ENCODE results near the gene C6orf132.

C6orf132 gene

GRCh38 chr6:42099340-42100028 is 42.9 kb downstream of the C6orf132 start:
- no peaks in the 10 kb centered on the region for H3K36me3 Mint-ChIP-seq (ENCODE audit: low read depth)
- no peaks in the 10 kb centered on the region for H3K27me3 Mint-ChIP-seq (ENCODE audit: low read depth)
- peak; percentile 38 for DNase-seq (ENCODE audit: low spot score)
- peaks cover 18% of the 10 kb centered on the region for H3K4me1 Mint-ChIP-seq (ENCODE audit: low read depth)
- peak overlapping the region; percentile 25 for H3K4me3 Mint-ChIP-seq
- no peaks in the 10 kb centered on the region for H3K9me3 Mint-ChIP-seq
- peak overlapping the region; percentile 39 for H3K27ac Mint-ChIP-seq

DNA sequence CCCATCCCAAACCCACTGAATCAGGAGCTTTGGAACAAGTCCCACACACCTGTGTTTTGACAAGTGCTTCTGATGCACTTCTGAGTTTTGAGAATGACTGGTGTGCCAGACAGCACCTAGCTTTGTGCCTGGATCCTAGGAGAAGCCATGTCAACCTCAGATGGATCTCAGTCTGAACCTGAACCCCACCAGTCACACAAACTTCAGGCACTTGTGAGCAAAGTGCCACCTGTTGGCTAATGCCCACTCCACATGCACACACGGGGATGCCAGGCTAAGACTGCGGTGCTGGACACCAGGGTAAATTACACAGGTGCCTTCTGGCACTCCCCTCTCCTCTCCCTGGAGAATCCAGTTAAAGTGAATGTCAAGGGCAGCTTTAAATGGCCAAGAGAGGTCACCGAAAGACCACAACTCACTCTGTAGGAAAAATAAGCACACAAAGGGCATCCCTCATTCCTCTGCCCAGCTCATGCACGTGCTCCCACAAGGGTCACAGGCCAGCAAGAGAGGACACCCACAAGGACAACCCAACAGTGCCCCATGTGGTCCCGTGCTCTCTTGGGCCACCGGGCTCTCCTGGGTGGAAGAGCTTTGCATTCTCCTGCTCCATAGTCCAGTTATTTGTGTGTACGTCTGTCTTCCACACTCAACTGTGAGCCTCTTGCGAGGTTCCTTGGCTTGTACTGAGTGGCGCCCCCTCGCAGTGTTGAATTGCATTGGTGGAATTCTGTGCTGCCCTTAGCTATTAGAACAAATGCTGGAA is 46.5 kb downstream of the C6orf132 start:
- Mint-ChIP-seq H3K27me3 (ENCODE audit: low read depth) (no peaks in the 10 kb centered on the region), H3K4me3 (no peak overlapping the region), H3K4me1 (ENCODE audit: low read depth) (peaks cover 10% of the 10 kb centered on the region), H3K27ac (no peak overlapping the region), H3K9me3 (no peaks in the 10 kb centered on the region), H3K36me3 (ENCODE audit: low read depth) (no peaks in the 10 kb centered on the region)
- no peak for DNase-seq (ENCODE audit: low spot score)

- DNase-seq (ENCODE audit: low spot score) = no peak
- Mint-ChIP-seq H3K9me3 (no peaks in the 10 kb centered on the region), H3K27ac (no peak overlapping the region), H3K4me1 (ENCODE audit: low read depth) (peaks cover 6% of the 10 kb centered on the region), H3K4me3 (no peak overlapping the region), H3K36me3 (ENCODE audit: low read depth) (no peaks in the 10 kb centered on the region), H3K27me3 (ENCODE audit: low read depth) (no peaks in the 10 kb centered on the region)
Observed at GRCh38 chr6:42095094-42095493, 47.3 kb downstream of the C6orf132 start.

GRCh38 chr6:42093582-42094329 is 48.7 kb downstream of the C6orf132 start:
- H3K27ac Mint-ChIP-seq = no peak overlapping the region
- H3K9me3 Mint-ChIP-seq = no peaks in the 10 kb centered on the region
- no peaks in the 10 kb centered on the region for H3K4me1 Mint-ChIP-seq (ENCODE audit: low read depth)

DNA sequence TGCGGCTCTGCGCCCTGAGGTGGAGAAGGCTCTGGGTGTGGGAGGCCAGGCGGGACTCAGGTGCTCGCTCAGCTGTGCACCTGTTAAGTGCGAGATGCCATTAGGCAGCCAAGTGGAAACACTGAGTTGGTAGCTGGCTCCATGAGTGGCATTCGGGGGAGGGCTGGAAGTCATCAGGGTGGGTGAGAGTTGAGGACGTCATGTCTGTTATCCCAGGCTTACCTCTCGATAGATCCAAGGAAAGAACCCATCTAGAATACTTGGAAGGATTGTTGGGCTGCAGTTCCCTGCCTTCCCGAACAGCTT is 50.7 kb downstream of the C6orf132 start:
- H3K4me3 Mint-ChIP-seq = no peak overlapping the region
- DNase-seq (ENCODE audit: low spot score) = no peak
- no peak overlapping the region for H3K27ac Mint-ChIP-seq
- H3K36me3 Mint-ChIP-seq (ENCODE audit: low read depth) = no peaks in the 10 kb centered on the region
- H3K9me3 Mint-ChIP-seq = no peaks in the 10 kb centered on the region
- no peaks in the 10 kb centered on the region for H3K4me1 Mint-ChIP-seq (ENCODE audit: low read depth)
- H3K27me3 Mint-ChIP-seq (ENCODE audit: low read depth) = no peaks in the 10 kb centered on the region

More at GRCh38 chr6:42093582-42094329, 48.7 kb downstream of the C6orf132 start:
- no peak overlapping the region for H3K4me3 Mint-ChIP-seq
- no peaks in the 10 kb centered on the region for H3K27me3 Mint-ChIP-seq (ENCODE audit: low read depth)
- no peaks in the 10 kb centered on the region for H3K36me3 Mint-ChIP-seq (ENCODE audit: low read depth)
- no peak for DNase-seq (ENCODE audit: low spot score)

DNA sequence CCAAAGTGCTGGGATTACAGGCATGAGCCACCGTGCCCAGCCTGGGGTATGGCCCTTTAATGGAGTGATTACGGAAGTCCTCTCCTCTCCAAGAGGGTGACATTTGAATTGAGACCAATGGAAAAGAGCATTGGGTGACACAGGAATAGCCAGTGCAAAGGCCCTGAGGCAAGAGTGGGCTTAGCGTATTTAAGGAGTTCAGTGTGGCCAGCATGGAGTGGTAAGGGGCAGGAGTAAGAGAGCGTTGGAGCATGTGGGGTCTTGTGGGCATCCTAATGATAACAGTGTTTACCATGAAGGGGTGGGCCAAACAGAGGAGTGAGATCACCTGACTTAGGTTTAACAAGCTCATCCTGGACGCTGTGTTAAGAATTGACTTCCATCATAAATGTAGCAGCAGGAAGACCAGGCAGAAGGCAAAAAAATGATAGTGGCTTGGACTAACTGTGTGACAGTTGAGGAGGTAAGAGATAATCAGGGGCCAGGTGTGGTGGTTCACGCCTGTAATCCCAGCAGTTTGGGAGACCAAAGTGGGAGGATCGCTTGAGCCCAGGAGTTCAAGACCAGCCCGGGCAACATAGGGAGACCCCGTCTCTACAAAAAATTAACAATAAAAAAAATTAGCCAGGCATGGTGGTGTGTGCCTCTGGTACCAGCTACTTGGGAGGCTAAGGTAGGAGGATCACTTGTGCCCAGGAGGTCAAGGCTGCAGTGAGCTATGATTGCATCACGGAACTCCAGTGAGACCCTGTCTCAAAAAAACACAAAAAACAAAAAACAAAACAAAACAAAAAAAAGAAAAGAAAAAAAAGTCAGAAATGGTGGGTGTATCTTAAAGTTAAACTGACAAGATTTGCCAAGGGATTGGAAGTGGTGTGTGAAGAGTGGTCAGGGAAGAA is 51.4 kb downstream of the C6orf132 start:
- Mint-ChIP-seq H3K9me3 (no peaks in the 10 kb centered on the region), H3K27ac (no peak overlapping the region), H3K27me3 (ENCODE audit: low read depth) (no peaks in the 10 kb centered on the region), H3K4me1 (ENCODE audit: low read depth) (no peaks in the 10 kb centered on the region), H3K36me3 (ENCODE audit: low read depth) (peaks cover 1% of the 10 kb centered on the region), H3K4me3 (no peak overlapping the region)
- DNase-seq (ENCODE audit: low spot score) = no peak

DNA sequence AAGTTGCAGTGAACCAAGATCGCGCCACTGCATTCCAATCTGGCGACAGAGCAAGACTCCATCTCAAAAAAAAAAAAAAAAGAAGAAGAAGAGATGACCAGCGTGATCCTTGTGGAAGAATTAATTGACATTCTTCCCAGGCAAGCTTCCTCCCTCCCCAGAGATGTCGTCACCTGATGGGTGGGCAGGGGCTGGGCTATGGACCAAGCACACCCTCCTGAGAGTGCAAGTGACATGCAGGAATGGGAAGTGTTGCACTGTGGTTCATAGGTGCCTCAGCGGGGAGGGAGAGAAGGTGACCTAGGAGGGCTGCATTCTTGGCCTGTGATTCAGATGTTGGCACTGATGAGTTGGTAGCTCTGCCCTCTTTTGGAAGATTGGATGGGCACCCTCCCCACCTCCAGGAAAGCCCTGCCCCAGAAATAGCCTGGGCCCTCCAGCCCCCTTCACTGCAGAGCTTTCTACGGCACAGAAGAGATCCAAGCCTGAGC is 54.3 kb downstream of the C6orf132 start:
- H3K9me3 Mint-ChIP-seq = no peaks in the 10 kb centered on the region
- no peak overlapping the region for H3K27ac Mint-ChIP-seq
- DNase-seq (ENCODE audit: low spot score) = no peak
- no peak overlapping the region for H3K4me3 Mint-ChIP-seq
- H3K27me3 Mint-ChIP-seq (ENCODE audit: low read depth) = no peaks in the 10 kb centered on the region
- peaks cover 1% of the 10 kb centered on the region for H3K36me3 Mint-ChIP-seq (ENCODE audit: low read depth)
- H3K4me1 Mint-ChIP-seq (ENCODE audit: low read depth) = no peaks in the 10 kb centered on the region

- Mint-ChIP-seq H3K36me3 (ENCODE audit: low read depth) (peaks cover 3% of the 10 kb centered on the region), H3K4me3 (no peak overlapping the region), H3K4me1 (ENCODE audit: low read depth) (no peaks in the 10 kb centered on the region), H3K27me3 (ENCODE audit: low read depth) (no peaks in the 10 kb centered on the region), H3K9me3 (no peaks in the 10 kb centered on the region), H3K27ac (no peak overlapping the region)
- no peak for DNase-seq (ENCODE audit: low spot score)
Observed at GRCh38 chr6:42086046-42087035, 56.1 kb downstream of the C6orf132 start.

DNA sequence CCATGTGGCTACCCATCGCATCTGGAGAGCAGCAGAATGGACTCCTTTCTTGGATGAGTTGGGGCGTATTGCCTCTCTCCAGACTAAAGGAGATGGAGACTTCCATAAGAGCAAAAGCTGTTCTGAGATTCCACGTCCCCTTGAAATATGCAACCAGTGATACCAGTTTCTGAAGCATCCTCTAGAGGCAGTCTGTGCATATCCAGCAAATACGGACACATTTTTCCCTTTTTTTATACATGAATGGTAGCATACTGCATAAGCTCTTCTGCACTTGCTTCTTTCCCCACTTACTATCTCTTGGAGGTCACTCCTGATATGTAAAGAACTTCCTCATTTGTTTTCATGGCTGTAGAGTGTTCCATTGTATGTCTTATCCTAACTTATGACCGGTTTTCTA is 57.5 kb downstream of the C6orf132 start:
- Mint-ChIP-seq H3K4me1 (ENCODE audit: low read depth) (no peaks in the 10 kb centered on the region), H3K4me3 (no peak overlapping the region), H3K27ac (no peak overlapping the region), H3K9me3 (no peaks in the 10 kb centered on the region), H3K27me3 (ENCODE audit: low read depth) (no peaks in the 10 kb centered on the region), H3K36me3 (ENCODE audit: low read depth) (peaks cover 5% of the 10 kb centered on the region)
- no peak for DNase-seq (ENCODE audit: low spot score)

DNA sequence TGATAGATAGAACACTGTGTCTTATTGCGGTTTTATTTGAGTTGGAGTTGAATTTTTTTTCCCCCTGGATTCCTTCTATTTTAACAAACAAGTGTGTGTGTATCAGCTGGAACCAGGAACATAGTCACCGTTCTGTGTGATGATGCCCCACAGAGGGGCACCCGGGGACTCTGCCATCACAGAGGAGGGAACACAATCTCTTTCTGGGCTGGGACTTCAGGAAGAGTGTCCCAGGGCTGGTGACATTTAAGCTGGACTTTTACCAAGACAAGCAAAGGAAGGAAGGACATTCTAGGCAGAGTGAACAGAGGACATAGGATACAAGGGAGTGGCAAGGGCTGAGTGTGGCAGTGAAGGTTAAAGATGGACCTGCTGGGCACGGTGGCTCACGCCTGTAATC is 58.9 kb downstream of the C6orf132 start:
- peaks cover 7% of the 10 kb centered on the region for H3K36me3 Mint-ChIP-seq (ENCODE audit: low read depth)
- H3K27ac Mint-ChIP-seq = no peak overlapping the region
- DNase-seq (ENCODE audit: low spot score) = no peak
- no peak overlapping the region for H3K4me3 Mint-ChIP-seq
- H3K27me3 Mint-ChIP-seq (ENCODE audit: low read depth) = no peaks in the 10 kb centered on the region
- no peaks in the 10 kb centered on the region for H3K9me3 Mint-ChIP-seq
- H3K4me1 Mint-ChIP-seq (ENCODE audit: low read depth) = no peaks in the 10 kb centered on the region

- DNase-seq (ENCODE audit: low spot score) = no peak
- H3K9me3 Mint-ChIP-seq = no peaks in the 10 kb centered on the region
- H3K36me3 Mint-ChIP-seq (ENCODE audit: low read depth) = peaks cover 17% of the 10 kb centered on the region
- no peaks in the 10 kb centered on the region for H3K4me1 Mint-ChIP-seq (ENCODE audit: low read depth)
- no peak overlapping the region for H3K4me3 Mint-ChIP-seq
- no peak overlapping the region for H3K27ac Mint-ChIP-seq
- no peaks in the 10 kb centered on the region for H3K27me3 Mint-ChIP-seq (ENCODE audit: low read depth)
Observed at GRCh38 chr6:42079941-42080464, 62.4 kb downstream of the C6orf132 start.

GRCh38 chr6:42078386-42078785 is 64.0 kb downstream of the C6orf132 start:
- peaks cover 27% of the 10 kb centered on the region for H3K36me3 Mint-ChIP-seq (ENCODE audit: low read depth)

More at GRCh38 chr6:42078386-42078785, 64.0 kb downstream of the C6orf132 start:
- no peak for DNase-seq (ENCODE audit: low spot score)
- Mint-ChIP-seq H3K4me1 (ENCODE audit: low read depth) (no peaks in the 10 kb centered on the region), H3K27me3 (ENCODE audit: low read depth) (no peaks in the 10 kb centered on the region), H3K27ac (no peak overlapping the region), H3K4me3 (no peak overlapping the region), H3K9me3 (no peaks in the 10 kb centered on the region)
